IPS DF 4.7 (cell line): Measurements from ENCODE around the gene GAGE12J.
"Not testable (repeated sequence)": the region's sequence is repeated elsewhere in the genome, so short reads cannot be mapped to it uniquely, and the experiment has no call there.

Experiments used
- DNase-seq: peaks from one replicate; pipeline ENCODE4 v3.0.0-alpha.2; 2013; ENCODE audit warnings: low spot score; ENCODE audit errors: extremely low read depth

GAGE12J gene

GRCh38 chrX:49321737-49322136 lies at the start of gene GAGE12J:
Gene GAGE12J (plus strand): TSS chrX:49322037. CDS start chrX:49323194, 1,157 bp downstream.
- not testable (repeated sequence) for DNase-seq

- no peak for DNase-seq
Measured at GRCh38 chrX:49272421-49272820, 49.4 kb upstream of the GAGE12J start.

- DNase-seq, result no peak
Measured at GRCh38 chrX:49273181-49273727, 48.6 kb upstream of the GAGE12J start.

- no peak for DNase-seq
Measured at GRCh38 chrX:49276207-49276606, 45.6 kb upstream of the GAGE12J start.

GRCh38 chrX:49276671-49277534 lies 44.9 kb upstream of the GAGE12J start:
- no peak for DNase-seq

GRCh38 chrX:49277535-49277830 lies 44.4 kb upstream of the GAGE12J start:
- DNase-seq, result no peak

GRCh38 chrX:49278081-49278480 lies 43.8 kb upstream of the GAGE12J start:
- DNase-seq, result no peak

- no peak for DNase-seq
Measured at GRCh38 chrX:49282647-49283011, 39.2 kb upstream of the GAGE12J start.

- DNase-seq, result no peak
Measured at GRCh38 chrX:49284212-49284611, 37.6 kb upstream of the GAGE12J start.

- DNase-seq, result no peak
Measured at GRCh38 chrX:49286136-49286535, 35.7 kb upstream of the GAGE12J start.

GRCh38 chrX:49286581-49286980 lies 35.3 kb upstream of the GAGE12J start:
- DNase-seq, result no peak

- no peak for DNase-seq
Measured at GRCh38 chrX:49287665-49288064, 34.2 kb upstream of the GAGE12J start.

GRCh38 chrX:49290215-49290614 lies 31.6 kb upstream of the GAGE12J start:
- no peak for DNase-seq

GRCh38 chrX:49291615-49292337 lies 30.1 kb upstream of the GAGE12J start:
- DNase-seq, result peak; percentile 38

- DNase-seq, result no peak
Measured at GRCh38 chrX:49292400-49293362, 29.2 kb upstream of the GAGE12J start.

GRCh38 chrX:49299293-49299692 lies 22.5 kb upstream of the GAGE12J start:
- DNase-seq, result not testable (repeated sequence)

- DNase-seq, result no peak
Measured at GRCh38 chrX:49300703-49301102, 21.1 kb upstream of the GAGE12J start.

- no peak for DNase-seq
Measured at GRCh38 chrX:49303346-49303745, 18.5 kb upstream of the GAGE12J start, which contains the start of gene GAGE10. Gene GAGE10 (plus strand): TSS chrX:49303646. CDS start chrX:49304860, 1,214 bp downstream.

- not testable (repeated sequence) for DNase-seq
Measured at GRCh38 chrX:49307775-49308174, 14.1 kb upstream of the GAGE12J start.

- no peak for DNase-seq
Measured at GRCh38 chrX:49308604-49309269, 13.1 kb upstream of the GAGE12J start.
